Measurements from ENCODE around the gene NOTCH4. TPM values are rescaled to one million over a fixed set of nuclear protein-coding genes. Genes with fewer than 3 reads are reported as not detected.

NOTCH4 gene
- total and polyA plus RNA-seq, 2 of the 4 experiments (the other 2 are of a cell fraction), result 0.96 to 1.3 TPM

DNA sequence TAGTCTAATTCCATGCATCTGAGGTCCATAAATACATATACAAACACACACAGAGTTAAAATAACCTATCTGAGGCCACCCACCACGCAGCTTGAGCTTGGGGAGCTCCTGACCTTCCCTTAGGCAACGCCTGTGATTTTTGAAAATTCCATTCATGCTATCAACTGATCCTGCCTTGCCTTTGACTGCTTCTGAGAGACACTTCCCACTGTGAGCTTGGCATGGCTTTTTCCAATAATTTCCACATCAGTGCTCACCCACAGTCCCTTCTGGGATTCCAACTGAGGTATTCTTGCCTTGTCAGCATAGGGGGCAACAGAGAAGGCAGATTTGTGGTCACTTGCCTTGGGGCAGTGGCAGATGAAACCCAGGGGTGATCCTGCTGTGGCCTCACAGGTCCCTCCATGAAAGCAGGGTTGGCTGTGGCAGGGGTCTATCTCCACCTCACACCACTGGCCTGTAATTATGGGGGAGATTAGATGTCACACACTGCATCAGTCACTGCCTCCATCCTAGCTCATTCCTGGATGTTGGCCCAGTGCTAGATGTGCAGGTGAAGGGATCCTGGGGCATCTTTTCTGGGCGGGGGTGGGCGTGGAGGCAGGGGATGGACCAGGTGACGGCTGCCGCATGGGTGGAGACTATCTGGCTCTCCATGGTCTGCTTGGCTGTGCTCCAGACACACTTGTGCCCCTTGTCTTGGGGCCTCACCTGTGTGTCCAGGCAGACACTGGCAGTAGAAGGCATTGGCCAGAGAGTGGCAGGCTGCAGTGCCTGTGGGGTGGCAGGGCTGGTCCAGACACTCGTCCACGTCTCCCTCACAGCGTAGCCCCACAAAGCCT lies 20.2 kb downstream of the NOTCH4 start:
- H3K27me3 ChIP-seq (ENCODE audit: control insufficient read depth, insufficient read depth, low read length), result peaks cover 10% of the 10 kb centered on the region; the same call in 1 of the 2 replicates
- H3K56ac ChIP-seq (ENCODE audit: extremely low read depth, insufficient read depth, low read length), result no peak overlapping the region
- no peak overlapping the region for H3K4me2 ChIP-seq (ENCODE audit: low read depth, low read length)
- WGBS, 2 experiments (ENCODE audit: extremely low coverage in 2 of 2, insufficient read length in 1 of 2), result 76% methylated on average over 6 of the region's 9 CpGs; no CpG with 5 or more reads in 1 of the 2 experiments
- no peak overlapping the region for H2AFZ ChIP-seq (replicated peaks; ENCODE audit: low read length, poor library complexity)
- H2BK20ac ChIP-seq (ENCODE audit: low read depth, low read length), result no peak overlapping the region
- H2BK120ac ChIP-seq (ENCODE audit: low read depth, low read length), result no peak overlapping the region
- H3K9me1 ChIP-seq (ENCODE audit: insufficient read depth, low read length), result no peaks in the 10 kb centered on the region
- no peak overlapping the region for H3K23ac ChIP-seq (ENCODE audit: low read depth, low read length)
- no TSS peak for BruUV-seq (replicated peaks)
- in situ Hi-C loops (cut with MboI; ENCODE audit: low sequenced_read_pairs), result no loop called here
- CTCF ChIA-PET, result no interaction called here
- H4K91ac ChIP-seq (ENCODE audit: insufficient read depth, low read depth, low read length), result no peak overlapping the region
- no peak overlapping the region for H2AK5ac ChIP-seq (ENCODE audit: low read depth, low read length)
- no peaks in the 10 kb centered on the region for H4K20me1 ChIP-seq (ENCODE audit: insufficient read depth, low read length)
- intact Hi-C loops (cut with micrococcal nuclease), result no loop called here
- H3K79me1 ChIP-seq (ENCODE audit: low read depth in 1 of 2, low read length in 2 of 2), result no peaks in the 10 kb centered on the region
- no peak for DNase-seq
- H3K4me3 ChIP-seq (ENCODE audit: insufficient read depth, low read depth, low read length), result no peak overlapping the region
- dilution Hi-C loops (cut with HindIII; ENCODE audit: low sequenced_read_pairs, unreplicated experiment), result no loop called here
- H3K4ac ChIP-seq (ENCODE audit: low read depth, low read length), result no peak overlapping the region
- H4K5ac ChIP-seq (ENCODE audit: low read depth, low read length), result no peak overlapping the region
- H3K4me1 ChIP-seq (ENCODE audit: control insufficient read depth, insufficient read depth, low read length), result no peaks in the 10 kb centered on the region
- no peak overlapping the region for H3K27ac ChIP-seq (ENCODE audit: insufficient read depth, low read length)
- H4K8ac ChIP-seq (ENCODE audit: low read depth in 2 of 2, low read length in 2 of 2), result no peak overlapping the region
- no peaks in the 10 kb centered on the region for H3K9me3 ChIP-seq (ENCODE audit: control insufficient read depth, insufficient read depth, low read length)
- H3K9ac ChIP-seq (ENCODE audit: low read depth, low read length), result no peak overlapping the region
- H2BK15ac ChIP-seq (ENCODE audit: low read depth, low read length), result no peak overlapping the region
- no peak for ATAC-seq (ENCODE audit: low read depth)
- no peak overlapping the region for H2AK9ac ChIP-seq (replicated peaks; ENCODE audit: low read depth, low read length, poor library complexity)
- H3K18ac ChIP-seq (ENCODE audit: low read depth, low read length), result no peak overlapping the region
- H3K14ac ChIP-seq (replicated peaks; ENCODE audit: low read depth, low read length), result no peak overlapping the region
- no peak overlapping the region for H2BK5ac ChIP-seq (ENCODE audit: low read depth, low read length, poor library complexity, severe bottlenecking)
- no peaks in the 10 kb centered on the region for H3K36me3 ChIP-seq (ENCODE audit: control insufficient read depth, insufficient read depth, low read length)
- POLR2A ChIA-PET (ENCODE audit: unreplicated experiment), result no interaction called here
- TF ChIP-seq SMC3 (IDR thresholded peaks at IDR 0.05; ENCODE audit: low read depth, low read length) (no peak), NFE2L2 (IDR thresholded peaks at IDR 0.05; ENCODE audit: low read depth, low read length) (no peak), CHD1 (IDR thresholded peaks at IDR 0.05; ENCODE audit: low read depth, low read length) (no peak), RFX5 (IDR thresholded peaks at IDR 0.05; ENCODE audit: low read depth, low read length) (no peak), RAD21 (IDR thresholded peaks at IDR 0.05; ENCODE audit: low read length) (no peak), POLR2A (IDR thresholded peaks at IDR 0.05; ENCODE audit: low read depth, low read length) (no peak), CEBPB (IDR thresholded peaks at IDR 0.05; ENCODE audit: low read depth, low read length) (no peak), MAZ (IDR thresholded peaks at IDR 0.05; ENCODE audit: borderline replicate concordance, low read depth, low read length) (no peak), BHLHE40 (IDR thresholded peaks at IDR 0.05; ENCODE audit: low read depth, low read length) (no peak), MAFK (IDR thresholded peaks at IDR 0.05; ENCODE audit: low read depth, low read length) (no peak), FOS (IDR thresholded peaks at IDR 0.05; ENCODE audit: low read depth, low read length) (no peak), MXI1 (IDR thresholded peaks at IDR 0.05; ENCODE audit: borderline replicate concordance, low read depth, low read length) (no peak)
- TF ChIP-seq, protein P1, sequence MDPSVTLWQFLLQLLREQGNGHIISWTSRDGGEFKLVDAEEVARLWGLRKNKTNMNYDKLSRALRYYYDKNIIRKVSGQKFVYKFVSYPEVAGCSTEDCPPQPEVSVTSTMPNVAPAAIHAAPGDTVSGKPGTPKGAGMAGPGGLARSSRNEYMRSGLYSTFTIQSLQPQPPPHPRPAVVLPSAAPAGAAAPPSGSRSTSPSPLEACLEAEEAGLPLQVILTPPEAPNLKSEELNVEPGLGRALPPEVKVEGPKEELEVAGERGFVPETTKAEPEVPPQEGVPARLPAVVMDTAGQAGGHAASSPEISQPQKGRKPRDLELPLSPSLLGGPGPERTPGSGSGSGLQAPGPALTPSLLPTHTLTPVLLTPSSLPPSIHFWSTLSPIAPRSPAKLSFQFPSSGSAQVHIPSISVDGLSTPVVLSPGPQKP (IDR thresholded peaks at IDR 0.05; ENCODE audit: borderline replicate concordance, low read depth, low read length), result no peak
- TF ChIP-seq, protein P2, sequence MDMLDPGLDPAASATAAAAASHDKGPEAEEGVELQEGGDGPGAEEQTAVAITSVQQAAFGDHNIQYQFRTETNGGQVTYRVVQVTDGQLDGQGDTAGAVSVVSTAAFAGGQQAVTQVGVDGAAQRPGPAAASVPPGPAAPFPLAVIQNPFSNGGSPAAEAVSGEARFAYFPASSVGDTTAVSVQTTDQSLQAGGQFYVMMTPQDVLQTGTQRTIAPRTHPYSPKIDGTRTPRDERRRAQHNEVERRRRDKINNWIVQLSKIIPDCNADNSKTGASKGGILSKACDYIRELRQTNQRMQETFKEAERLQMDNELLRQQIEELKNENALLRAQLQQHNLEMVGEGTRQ (IDR thresholded peaks at IDR 0.05; ENCODE audit: low read depth, low read length), result no peak
- TF ChIP-seq, protein P3, sequence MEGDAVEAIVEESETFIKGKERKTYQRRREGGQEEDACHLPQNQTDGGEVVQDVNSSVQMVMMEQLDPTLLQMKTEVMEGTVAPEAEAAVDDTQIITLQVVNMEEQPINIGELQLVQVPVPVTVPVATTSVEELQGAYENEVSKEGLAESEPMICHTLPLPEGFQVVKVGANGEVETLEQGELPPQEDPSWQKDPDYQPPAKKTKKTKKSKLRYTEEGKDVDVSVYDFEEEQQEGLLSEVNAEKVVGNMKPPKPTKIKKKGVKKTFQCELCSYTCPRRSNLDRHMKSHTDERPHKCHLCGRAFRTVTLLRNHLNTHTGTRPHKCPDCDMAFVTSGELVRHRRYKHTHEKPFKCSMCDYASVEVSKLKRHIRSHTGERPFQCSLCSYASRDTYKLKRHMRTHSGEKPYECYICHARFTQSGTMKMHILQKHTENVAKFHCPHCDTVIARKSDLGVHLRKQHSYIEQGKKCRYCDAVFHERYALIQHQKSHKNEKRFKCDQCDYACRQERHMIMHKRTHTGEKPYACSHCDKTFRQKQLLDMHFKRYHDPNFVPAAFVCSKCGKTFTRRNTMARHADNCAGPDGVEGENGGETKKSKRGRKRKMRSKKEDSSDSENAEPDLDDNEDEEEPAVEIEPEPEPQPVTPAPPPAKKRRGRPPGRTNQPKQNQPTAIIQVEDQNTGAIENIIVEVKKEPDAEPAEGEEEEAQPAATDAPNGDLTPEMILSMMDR (conservative IDR thresholded peaks at IDR 0.05; ENCODE audit: low read depth, low read length), result no peak
